NCI-H2196 treated with DMSO at 0.1 percent for 48 hours (cell line): ENCODE measurements around the gene ATG101.
A peak's percentile ranks its signal among the peaks of the same experiment; 100 is the strongest.

ENCODE experiments used
- DNase-seq: peaks from one replicate; lab custom pipeline; 2025; ENCODE audit not compliant: unreplicated experiment; lab: John Stamatoyannopoulos, UW

The ATG101 gene

DNA sequence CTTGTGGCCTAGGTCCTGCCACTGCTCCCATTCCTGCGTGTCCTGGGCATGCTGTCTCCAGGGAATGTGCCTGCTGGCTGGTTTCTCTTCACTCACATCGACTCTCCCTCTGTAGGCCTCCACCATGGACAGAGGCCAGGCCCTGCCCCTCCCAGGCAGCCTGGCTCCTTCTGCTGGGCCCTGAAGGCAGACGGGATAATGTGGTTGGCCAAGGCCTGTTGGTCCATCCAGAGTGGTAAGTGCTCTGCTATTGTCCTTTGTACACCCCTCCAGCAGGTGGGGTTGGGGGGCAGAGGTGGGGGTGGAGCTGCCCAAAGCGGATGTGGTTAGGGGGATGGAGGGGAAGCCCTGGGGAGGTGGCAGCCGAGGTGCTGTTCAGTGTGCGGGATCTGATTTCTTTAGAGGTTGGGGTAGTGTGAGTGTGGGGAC is 28.1 kb upstream of the ATG101 start:
- DNase-seq, result peak; percentile 83

DNA sequence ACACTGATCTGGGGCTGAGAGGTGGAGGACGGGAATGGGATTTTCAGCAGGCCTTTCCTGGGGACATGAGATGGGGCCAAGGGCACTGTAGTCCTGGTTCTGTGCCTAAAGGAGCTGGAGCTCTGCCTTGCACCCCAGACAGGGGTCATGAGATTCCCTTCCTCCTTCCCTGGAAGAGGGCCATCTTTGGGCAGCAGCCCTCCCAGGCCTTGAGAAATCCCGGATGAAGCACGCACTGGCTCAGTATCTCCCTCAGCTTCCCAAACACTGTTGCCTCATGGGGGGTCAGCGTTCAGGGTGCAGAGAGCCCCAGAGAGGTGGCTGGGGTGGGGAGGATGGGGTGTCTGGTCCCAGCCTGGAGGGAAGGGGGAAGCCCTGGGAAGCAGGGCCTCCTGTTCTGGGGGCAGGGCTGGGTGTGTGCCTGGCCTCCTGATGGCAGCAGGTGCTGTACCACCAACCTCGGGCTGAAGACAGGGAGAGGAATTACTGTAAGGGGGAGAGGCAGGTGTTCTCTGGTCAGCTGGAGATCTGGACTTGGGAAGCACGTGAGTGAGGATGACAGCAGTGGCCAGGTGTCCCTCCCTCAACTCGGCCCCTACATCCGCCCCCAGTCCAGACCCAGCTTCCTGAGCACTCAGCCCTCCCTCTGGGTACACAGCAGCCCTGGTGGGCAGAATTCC is 26.9 kb upstream of the ATG101 start:
- DNase-seq, result peak; percentile 89

DNA sequence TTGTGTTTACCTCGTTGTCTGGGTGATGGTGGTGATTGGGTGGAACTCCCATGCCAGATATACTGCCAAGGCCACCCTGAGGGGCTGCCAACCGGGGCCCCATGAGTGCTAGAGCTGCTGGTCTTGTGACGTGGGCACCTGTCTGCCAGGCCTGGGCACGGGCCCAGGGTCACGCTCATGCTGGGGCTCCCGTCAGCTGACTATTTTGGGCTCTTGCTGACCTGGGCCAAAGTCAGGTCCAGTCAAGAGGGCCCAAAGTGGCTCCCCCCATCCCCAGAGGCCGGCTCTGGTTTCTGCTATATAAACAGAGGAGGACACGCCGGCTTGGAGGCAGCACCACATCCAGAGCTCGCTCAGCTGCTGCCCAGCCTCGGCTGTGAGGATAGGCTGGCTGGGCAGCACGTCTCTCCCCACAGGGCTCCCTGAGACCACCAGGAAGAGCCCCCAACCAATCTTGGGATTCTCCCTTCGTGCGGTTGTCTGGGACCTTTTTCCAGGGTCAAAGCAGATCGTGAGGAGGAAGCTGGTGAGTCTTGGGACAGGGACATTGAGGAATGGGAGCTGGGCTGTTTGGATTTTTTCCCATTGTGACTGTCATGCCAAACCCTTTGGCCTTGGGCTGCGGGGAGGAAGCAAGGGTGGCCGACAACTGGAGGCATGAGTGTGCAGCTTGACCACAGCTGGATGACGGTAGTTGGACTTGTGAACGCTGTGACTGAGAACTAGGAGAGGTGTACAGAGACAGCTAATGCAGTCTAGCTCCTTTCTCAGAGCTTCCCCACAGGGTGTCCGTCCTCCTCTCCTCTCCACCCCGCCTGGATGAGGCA is 26.2 kb upstream of the ATG101 start:
- peak; percentile 89 for DNase-seq

DNA sequence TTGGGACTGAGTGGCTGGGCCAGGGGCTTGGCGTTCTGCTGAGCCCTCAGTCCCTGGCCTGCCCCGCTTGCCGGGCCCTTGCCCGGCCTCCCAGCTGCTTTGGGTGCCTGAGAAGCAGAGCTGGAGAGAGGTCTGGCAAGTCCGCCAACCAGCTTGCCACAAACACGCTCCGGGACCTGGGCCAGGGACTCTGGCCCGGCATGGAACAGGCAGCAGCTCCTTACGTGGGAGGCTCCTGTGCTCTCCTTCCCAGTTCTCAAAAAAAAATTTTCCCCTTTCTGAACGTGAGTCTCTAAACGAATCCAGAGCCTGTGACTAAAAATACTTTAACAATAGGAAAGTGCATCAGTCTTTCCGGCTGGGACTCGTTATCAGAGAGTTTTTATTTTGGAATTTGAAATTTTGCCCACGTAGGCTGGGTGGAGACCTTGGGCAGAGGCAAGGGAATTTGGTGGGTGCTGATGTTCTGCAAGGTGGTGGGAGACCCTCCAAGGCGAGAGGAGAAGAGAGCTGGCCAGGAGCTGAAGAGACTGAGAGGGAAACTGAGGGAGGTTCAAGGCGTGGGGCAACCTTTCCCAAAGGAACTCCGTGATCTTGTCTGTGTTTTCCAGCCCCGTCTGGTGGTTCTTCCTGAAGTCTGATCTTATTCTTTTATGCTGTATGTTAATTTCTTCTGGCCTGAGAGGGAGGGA is 25.3 kb upstream of the ATG101 start:
- DNase-seq, result no peak

DNA sequence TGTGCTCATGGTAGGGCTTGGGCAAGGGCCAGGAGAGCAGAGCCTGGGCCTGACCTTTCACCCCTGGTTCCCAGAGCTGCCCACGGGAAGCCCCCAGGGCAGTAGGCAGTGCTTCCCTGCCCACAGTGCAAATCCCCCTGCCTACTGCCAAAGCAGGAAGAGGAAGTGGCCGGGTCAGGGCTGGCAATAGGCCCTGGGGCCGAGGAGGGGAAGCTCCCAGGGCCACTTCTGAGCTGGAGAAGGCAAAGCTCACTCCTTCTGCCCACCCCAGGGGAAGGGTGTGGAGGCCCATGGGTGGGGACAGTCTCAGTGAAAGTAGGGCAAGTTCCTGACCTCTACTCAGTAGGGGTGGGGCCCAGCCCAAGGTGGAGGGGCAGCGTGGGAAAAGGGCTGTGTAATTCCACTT is 24.0 kb upstream of the ATG101 start:
- no peak for DNase-seq

DNA sequence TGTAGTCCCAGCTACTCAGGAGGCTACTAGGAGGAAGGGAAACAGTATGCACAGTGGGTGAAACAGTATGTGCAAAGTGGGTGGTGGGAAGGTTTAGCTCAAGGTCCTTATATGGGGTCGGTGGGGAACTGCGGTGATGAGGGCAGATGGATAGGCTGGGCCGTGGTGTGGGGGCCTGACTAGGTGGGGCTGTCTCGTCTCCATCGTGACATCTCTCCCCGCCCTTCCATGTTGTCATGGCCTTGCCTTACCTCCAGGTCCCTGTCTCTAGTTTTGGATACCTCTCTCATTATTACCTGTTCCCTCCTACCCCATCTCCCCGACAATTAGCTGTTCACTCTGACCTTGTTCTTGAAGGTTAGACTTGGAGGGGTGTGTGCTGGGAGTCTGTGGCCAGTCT is 22.9 kb upstream of the ATG101 start:
- no peak for DNase-seq

DNA sequence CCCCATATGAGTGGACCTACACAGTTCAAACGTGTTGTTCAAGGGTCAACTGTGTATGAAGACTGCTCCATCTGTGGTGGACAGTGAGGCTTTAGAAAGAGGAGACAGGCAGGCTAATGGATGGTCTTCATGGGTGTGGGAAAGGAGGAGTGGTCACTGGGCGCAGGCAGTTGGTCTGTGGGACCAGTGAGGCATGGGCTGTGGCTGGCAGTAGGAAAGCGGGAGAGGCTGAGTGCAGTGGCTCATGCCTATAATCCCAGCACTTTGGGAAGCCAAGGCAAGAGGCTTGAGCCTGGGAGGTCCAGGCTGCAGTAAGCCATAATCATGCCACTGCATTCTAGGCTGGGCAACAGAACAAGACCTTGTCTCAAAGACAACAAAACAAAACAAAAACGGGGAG is 20.5 kb upstream of the ATG101 start:
- no peak for DNase-seq

DNA sequence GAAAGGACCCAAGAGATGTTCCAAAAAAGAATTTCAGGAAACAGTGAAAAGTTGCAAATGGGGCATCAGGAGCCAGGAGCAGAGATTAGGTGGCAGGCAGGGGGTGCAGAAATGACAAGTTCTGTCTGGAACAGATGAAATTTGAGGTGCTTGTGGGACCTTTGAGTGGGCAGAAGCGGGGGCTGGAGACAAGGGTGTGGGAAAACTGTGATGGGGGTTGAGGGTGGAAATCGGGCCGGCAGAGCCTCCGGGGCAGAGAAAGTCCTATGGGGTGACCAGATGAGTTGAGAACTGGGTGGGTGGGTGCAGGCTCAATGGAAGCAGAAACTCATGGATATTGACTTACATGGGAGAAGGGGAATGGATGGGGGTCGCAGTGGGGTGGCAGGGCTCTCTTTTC is 20.1 kb upstream of the ATG101 start:
- DNase-seq, result no peak

DNA sequence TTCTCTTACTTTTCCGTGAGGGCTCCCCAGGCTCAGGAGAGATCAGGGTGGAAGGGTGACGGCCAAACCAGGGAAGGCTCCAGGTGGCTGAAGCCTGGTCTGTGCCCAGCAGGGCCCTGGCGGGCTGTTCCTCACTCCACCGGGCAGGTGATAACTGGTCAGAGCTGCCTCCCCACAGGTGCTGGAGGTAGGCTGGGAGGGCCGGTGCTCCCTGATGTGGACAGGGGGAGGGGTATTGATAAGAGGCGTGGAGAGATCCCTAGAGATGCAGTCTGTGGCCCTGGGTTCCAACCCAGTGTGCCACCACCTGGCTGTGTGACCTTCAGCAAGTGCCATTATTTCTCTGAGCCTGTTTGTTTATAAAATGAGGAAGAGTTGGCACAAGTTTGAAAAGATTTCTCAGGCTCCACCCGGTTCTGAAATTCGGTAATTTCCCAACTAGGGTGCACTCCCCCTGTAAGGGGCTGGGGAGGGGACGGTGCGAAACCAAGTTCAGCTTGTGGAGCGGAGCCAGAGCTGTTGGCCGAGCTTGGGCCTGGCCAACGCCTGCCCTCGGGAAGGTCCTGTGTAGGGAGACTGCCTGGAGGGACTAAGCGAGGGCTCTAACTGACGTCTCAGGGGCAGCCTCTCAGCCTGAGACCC is 19.5 kb upstream of the ATG101 start:
- no peak for DNase-seq

DNA sequence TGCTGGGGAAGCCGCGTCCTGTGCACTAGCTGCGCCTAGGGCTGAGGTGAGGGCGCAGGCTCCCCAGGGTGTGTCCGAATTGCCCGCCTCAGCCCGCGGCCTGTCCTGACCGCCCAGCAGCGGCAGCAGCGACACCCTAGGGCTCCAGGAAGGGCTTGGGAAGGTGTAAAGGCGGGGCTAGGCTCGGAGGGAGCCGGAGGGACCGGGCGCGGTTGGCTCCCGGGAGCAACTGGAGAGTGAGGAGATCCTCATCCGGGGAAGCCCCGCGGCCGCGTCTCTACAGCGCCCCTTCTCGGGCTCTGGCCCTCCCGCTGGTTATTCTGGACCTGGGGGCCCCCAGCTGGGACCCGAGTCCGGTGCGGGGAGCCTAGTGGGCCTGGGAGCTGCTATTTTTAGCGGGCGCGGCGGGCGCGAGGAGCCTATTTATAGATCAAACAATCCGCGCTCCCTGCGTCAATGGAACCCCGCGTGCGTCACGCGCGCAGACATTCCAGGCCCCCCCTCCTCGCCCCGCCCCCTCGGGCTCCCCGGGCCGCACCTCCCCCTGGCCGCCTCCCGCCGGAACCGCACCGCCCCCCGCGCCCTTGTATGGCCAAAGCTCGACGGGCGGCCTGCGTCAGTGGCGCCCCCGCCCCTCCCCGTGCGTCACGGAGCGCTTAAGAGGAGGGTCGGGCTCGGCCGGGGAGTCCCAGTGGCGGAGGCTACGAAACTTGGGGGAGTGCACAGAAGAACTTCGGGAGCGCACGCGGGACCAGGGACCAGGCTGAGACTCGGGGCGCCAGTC is 18.8 kb upstream of the ATG101 start, which contains the start of gene NR4A1:
Gene NR4A1 (plus strand): TSS at position 685 of the 784 bp plus-strand sequence. CDS start 2,887 bp downstream, outside the sequence.
- DNase-seq, result peak; percentile 91

DNA sequence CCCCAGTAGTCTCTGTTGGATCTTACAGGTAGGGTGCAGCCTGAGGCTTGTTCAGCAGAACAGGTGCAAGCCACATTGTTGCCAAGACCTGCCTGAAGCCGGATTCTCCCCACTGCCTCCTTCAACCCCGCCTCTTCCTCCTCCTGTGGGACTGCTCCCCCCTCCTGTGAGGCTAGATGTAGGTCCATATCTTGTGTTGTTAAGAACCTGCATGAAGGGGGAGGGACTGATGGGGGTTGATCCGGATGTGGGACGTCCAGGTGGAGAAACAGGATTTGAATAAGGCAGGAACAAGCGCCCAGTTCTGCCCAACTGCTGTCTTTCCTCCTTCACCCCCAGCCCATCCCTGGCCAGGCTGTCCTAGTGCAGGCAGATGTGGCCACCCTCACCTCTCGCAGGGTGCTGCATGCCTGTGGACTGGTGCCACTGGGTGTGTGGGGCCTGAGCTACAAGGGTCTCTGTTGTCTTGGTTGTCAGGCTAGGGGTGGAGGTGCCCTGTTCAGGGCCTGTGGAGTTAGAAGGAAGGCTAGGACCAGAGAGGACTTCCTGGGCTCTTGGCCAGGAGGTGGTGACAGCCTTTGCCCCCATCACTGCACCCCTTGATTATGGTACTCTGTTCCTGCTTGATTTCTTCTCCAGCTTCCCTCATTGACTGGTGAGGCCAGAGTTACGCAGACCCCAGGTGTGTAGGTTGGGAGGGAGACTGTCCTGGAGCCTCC is 17.2 kb upstream of the ATG101 start:
- DNase-seq, result peak; percentile 35

DNA sequence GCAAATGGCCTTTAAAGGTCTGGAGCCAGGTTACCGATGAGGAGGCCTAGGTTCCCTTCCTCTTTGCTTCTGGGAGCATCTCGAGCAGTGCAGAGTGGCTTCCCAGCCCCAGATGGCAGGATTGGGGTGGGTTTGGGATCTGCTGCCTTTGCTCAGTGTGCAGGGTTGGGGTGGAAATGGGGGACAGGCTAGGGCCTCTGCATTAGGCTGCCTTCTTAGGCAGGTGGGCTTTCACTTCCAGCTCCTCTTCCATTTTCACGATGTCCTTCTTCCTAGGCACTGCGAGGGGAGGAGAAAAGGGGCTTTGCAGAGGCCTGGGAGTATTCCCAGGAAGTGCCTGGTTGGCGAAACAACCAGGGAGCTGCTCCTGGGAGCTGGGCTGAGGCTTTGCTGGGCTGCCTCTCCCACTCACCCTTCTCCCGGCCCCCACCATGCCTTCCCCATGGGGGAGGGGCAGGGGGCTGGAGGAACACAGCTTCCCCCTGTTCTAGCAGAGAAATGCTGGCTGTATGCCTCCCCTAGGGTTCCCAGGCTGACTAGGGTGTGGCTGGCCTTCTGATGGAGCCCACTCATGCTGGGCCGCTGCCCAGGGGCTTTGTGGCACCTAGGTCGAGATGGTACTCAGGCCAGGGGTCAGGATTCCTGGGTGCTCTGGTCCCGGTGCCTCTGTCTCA is 16.1 kb upstream of the ATG101 start:
- DNase-seq, result no peak

DNA sequence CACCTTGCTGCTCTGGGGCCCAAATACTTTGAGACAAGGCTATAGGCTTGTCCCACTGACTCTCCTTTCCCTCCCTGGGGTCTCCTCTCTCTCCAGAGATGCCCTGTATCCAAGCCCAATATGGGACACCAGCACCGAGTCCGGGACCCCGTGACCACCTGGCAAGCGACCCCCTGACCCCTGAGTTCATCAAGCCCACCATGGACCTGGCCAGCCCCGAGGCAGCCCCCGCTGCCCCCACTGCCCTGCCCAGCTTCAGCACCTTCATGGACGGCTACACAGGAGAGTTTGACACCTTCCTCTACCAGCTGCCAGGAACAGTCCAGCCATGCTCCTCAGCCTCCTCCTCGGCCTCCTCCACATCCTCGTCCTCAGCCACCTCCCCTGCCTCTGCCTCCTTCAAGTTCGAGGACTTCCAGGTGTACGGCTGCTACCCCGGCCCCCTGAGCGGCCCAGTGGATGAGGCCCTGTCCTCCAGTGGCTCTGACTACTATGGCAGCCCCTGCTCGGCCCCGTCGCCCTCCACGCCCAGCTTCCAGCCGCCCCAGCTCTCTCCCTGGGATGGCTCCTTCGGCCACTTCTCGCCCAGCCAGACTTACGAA is 15.4 kb upstream of the ATG101 start:
- no peak for DNase-seq

DNA sequence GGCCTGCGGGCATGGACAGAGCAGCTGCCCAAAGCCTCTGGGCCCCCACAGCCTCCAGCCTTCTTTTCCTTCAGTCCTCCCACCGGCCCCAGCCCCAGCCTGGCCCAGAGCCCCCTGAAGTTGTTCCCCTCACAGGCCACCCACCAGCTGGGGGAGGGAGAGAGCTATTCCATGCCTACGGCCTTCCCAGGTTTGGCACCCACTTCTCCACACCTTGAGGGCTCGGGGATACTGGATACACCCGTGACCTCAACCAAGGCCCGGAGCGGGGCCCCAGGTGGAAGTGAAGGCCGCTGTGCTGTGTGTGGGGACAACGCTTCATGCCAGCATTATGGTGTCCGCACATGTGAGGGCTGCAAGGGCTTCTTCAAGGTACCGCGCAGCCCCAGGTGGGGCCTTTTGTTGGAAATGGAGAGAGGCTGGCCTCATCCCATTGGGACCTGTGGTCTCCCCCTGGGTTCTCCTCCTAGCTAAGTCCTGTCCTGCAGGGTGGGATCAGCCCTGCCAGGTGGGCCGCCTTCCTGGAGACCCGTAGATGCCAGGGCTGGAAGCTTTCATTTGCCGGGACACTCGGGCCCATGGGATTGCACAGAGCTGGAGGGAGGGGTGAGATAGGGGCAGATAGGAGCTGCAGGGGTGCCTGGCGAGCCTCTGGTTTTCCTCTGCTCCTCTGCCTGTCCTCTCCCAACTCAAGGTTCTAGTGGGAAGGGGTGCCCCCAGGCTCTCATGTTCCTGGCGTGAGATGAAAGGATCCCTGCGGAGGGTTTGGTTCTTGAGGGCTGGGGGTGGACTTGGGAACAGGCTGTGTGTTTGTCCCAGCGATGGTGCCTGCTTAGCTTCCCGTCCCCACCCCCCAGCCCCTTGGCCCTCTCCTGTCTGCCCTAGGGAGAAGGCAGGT is 14.7 kb upstream of the ATG101 start:
- no peak for DNase-seq

DNA sequence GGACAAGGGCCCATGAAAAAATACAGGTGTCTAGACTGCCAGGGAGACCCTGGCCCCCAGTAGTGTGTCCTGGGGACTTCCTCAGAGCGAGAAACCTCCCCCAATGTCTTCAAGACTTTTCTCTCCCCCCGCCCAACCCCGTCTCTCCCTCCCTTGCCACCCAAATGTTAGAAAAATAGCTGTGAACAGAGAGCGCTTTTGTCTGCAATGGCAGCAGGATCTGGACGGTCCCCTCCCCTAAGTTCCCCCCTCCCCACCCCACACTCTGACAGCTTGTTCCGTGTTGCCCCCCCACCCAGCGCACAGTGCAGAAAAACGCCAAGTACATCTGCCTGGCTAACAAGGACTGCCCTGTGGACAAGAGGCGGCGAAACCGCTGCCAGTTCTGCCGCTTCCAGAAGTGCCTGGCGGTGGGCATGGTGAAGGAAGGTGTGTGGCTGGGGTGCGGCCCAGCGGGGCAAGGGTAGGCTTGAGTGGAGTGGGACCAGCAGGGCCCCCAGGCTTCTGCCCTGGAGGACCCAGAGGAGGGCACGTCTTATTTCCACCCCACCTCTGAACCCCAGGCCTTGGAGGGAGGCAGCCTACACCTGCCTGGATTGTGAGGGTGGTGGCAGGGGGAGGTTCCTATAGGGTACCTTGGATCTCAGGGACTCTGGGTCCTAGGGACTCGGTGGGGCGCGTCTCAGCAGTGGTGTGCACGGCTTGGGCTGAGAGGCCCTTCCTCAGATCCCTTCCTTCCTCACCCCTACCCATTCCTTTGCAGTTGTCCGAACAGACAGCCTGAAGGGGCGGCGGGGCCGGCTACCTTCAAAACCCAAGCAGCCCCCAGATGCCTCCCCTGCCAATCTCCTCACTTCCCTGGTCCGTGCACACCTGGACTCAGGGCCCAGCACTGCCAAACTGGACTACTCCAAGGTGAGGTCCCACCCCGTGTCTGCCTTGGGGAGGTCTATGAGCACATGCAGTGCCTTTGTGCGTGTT is 13.8 kb upstream of the ATG101 start:
- DNase-seq, result no peak

DNA sequence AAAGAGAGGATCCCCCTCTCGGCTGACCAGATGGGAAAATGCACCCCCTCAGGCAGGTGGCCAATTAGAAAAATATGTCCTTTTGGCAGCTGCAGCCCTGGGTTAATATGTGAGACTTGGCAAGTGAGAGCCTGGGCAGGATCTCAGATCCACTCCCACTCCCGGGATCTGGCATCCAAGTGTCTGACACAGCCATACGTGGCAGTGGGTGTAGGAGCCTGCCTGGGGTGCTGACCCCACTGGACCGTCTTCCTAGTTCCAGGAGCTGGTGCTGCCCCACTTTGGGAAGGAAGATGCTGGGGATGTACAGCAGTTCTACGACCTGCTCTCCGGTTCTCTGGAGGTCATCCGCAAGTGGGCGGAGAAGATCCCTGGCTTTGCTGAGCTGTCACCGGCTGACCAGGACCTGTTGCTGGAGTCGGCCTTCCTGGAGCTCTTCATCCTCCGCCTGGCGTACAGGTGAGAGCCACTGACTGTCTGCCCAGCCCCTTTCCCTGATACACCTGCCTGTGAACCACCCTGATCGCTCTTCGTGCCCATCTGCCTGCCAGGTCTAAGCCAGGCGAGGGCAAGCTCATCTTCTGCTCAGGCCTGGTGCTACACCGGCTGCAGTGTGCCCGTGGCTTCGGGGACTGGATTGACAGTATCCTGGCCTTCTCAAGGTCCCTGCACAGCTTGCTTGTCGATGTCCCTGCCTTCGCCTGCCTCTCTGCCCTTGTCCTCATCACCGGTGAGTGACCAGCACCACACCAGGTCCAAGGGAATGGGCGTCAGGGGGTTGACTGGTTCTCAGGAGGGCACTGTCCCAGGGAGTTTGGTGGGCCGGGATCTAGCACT is 12.8 kb upstream of the ATG101 start:
- DNase-seq, result no peak
